ENCODE data around the gene HYLS1.
"Not testable (repeated sequence)": the region's sequence is repeated elsewhere in the genome, so short reads cannot be mapped to it uniquely, and the experiment has no call there.

The HYLS1 gene

GRCh38 chr11:125902927-125903710 lies 15.7 kb downstream of the HYLS1 start, which contains the start of gene PUS3:
Gene PUS3, minus strand, starts transcription at chr11:125903206. Its CDS starts 6,922 bp downstream, at chr11:125896284.
- DNase-seq (ENCODE audit: low read depth in 2 of 2), result peak; percentile 37 to 39

DNA sequence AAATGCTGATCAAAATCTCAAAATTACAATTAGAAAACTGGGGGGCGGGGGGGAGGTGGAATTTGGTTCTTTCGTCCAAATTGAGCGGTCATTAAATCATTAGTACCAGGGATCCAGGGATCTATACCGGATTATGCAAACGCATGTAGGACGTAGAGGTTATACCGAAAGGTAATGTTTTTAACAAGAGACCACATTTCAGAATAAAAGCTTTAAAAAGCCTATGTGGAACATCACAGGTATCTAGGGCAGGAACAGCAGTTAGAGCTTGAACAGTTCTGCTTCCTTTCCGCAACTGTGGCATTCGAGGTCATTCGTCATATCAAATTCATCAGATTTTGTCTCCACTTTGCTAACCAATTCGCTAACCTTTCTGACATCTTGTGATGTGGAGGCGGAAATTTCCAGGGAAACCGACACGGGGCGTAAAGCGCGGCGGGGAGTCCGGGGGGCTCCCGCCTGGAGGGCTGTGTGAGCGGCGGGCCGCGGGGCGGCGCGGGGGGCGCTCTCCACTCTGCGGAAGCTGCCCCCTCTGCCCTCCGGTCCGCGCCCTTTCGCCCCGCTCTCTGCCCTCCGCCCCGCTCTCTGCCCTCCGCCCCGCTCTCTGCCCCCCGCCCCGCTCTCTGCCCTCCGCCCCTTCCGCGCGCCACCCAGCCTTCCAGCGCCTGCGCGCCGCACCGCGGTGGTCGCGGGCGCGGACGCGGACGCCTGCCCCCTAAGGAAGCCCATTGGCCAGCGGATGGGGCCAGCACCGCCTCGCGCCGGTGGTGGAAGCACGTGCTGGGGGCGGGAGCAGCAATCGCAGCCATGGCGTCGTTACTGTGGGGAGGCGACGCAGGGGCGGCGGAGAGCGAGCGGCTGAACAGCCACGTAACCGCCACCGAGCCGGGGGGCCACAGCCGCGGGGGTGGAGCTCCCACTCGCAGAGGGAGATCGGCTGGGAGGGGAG lies 16.5 kb downstream of the HYLS1 start, which contains the start of gene DDX25:
DDX25 (plus strand) TSS at position 798 of the 949 bp plus-strand sequence; CDS start at position 808, 10 bp downstream.
- no peak for DNase-seq (ENCODE audit: low read depth in 2 of 2)

DNA sequence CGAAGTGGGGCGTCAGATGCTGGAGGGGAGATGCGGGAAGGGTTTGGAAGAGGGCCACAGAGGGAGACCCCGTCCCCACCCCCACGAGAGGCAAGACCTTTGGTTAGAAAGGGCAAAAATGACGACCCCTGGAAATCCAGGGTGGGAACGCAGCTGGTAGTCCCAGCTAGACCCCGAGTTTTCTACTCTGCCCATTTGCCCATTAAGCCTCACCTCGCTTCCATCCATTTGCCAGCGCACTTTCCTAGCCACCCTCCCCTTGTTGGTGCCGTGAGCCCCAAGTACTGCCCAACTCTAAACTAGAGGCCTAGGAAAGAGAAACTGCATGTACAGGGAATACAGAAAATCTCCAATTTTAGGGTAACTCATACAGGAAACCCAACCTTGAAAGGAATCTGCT lies 17.2 kb downstream of the HYLS1 start:
- DNase-seq (ENCODE audit: low read depth in 2 of 2), result no peak

- no peak for DNase-seq (ENCODE audit: low read depth in 2 of 2)
These were observed 22.9 kb downstream of the HYLS1 start for GRCh38 chr11:125910226-125910849.

- not testable (repeated sequence) for DNase-seq (ENCODE audit: low read depth in 2 of 2)
These were observed 27.1 kb downstream of the HYLS1 start for GRCh38 chr11:125914601-125915000.

GRCh38 chr11:125916683-125917347 lies 29.3 kb downstream of the HYLS1 start:
- no peak for DNase-seq (ENCODE audit: low read depth in 2 of 2)

DNA sequence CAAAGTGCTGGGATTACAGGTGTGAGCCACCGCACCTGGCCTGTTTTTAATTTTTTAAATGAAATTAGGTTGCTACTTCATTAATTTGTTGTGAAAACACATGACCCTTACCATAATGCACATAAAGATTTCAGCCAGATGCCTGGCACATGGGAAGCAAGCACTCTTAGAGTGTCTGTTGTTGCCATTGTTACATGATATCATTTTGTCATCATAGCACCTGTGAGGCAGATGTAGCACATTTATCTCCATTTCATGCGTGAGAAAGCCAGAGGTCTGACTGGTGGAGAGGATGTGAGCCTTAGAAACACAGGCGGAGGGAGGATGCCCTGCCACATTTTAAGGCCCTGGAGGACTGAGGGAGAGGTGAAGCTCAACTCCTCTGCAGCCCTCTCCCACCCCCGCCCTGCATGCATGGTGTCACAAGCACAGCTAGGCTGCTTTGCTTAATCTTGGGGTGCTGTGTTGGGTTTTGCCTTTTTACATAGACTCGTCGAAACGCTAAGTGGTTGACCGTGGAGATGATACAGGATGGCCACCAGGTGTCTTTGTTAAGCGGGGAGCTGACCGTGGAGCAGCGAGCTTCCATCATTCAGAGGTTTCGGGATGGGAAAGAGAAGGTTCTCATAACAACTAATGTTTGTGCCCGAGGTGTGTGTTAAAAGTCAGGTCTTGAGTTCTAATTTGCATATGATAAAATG lies 30.8 kb downstream of the HYLS1 start:
- no peak for DNase-seq (ENCODE audit: low read depth in 2 of 2)

DNA sequence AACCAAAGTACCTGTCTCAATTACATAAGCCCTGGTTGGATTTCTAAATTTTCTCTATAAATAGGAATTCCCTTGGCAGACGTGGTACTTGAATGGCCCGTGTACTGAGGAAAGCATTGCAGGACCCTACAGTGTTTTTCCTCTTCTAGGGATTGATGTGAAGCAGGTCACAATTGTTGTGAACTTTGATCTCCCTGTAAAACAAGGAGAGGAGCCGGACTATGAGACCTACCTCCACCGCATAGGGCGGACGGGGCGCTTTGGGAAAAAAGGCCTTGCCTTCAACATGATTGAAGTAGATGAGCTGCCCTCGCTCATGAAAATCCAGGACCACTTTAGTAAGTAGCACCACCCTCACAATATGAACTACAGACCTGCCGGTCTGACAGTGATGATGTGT lies 33.6 kb downstream of the HYLS1 start:
- no peak for DNase-seq (ENCODE audit: low read depth in 2 of 2)

DNA sequence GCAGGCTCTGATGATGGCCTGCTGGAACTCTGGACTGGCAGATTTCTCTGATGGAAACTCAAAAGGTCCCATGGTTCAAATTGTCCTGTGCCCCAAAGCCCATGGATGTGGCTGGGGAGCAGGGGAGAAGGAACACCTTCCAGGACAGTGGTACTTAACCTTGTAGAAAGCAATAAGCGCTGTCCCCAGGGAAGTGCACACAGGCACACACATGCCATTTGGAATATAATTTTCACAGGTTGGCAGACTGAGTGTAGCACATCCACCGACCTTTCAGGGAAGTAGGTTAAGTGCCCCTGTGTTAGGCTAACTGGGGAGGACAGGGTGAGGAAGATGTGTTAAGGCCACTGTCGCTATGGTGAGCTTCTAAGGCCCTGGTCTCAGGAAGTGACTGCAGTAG lies 34.7 kb downstream of the HYLS1 start:
- DNase-seq (ENCODE audit: low read depth in 2 of 2), result no peak

DNA sequence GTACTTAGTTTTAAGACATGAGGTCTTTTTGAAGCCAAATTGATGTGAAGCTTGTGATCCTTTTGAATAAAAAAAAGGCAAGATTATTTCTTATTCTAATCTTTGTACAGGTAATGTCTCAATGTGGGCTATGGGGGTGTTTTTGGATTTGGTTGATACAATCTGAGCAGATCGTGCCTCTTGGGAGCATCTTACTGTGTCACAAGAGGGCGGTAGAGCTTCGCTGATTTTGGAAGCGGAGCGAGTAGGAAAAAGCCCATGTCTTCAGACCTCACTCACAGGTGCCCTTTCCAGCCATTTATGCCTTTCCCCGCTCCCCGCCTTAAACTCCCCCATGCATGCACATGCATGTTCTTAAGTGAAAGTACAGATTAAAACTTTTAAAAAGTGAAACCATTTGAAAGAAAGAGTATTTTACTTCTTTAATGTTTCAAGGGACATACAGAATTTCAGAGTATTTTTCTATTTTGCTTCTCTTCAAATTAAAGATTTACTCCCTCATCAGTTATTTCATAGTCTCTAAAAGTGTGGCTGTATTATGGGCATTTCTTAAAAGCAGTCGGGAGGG lies 35.6 kb downstream of the HYLS1 start:
- DNase-seq (ENCODE audit: low read depth in 2 of 2), result peak; percentile 39 to 45

GRCh38 chr11:125923633-125924032 lies 36.2 kb downstream of the HYLS1 start:
- DNase-seq (ENCODE audit: low read depth in 2 of 2), result no peak

GRCh38 chr11:125924384-125925007 lies 37.0 kb downstream of the HYLS1 start:
- DNase-seq (ENCODE audit: low read depth in 2 of 2), result no peak

- no peak for DNase-seq (ENCODE audit: low read depth in 2 of 2)
These were observed 37.8 kb downstream of the HYLS1 start for GRCh38 chr11:125925247-125925740.

GRCh38 chr11:125925804-125926203 lies 38.3 kb downstream of the HYLS1 start:
- DNase-seq (ENCODE audit: low read depth in 2 of 2), result no peak

GRCh38 chr11:125926682-125927081 lies 39.2 kb downstream of the HYLS1 start:
- no peak for DNase-seq (ENCODE audit: low read depth in 2 of 2)

GRCh38 chr11:125929445-125930075 lies 42.1 kb downstream of the HYLS1 start:
- no peak for DNase-seq (ENCODE audit: low read depth in 2 of 2)

GRCh38 chr11:125930076-125930450 lies 42.6 kb downstream of the HYLS1 start:
- DNase-seq (ENCODE audit: low read depth in 2 of 2), result no peak

DNA sequence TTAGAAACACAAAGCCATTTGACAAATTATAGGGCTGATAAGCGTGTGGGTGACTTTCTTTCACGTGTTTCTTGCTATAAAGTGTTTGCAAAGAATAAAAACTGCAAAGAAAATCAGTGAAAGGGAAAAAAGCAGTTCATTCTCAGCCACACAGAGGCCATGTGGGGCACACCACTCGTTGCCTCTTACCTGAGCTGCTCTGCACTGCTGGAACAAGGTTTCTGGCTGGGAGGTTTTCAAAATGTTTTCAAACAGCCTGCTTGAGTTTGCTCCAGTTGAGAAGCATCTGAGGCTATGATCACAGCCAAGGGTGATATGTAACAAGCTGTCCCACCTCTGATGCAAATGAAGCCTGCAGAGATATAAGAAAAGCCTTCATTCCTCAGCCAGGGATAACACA lies 43.6 kb downstream of the HYLS1 start:
- no peak for DNase-seq (ENCODE audit: low read depth in 2 of 2)

GRCh38 chr11:125931668-125932067 lies 44.2 kb downstream of the HYLS1 start:
- no peak for DNase-seq (ENCODE audit: low read depth in 2 of 2)
